HG03139 (cell line): ENCODE data around the gene IFNA13.
"Not testable (repeated sequence)": the region's sequence is repeated elsewhere in the genome, so short reads cannot be mapped to it uniquely, and the experiment has no call there.

ENCODE experiments used
- ATAC-seq: cut with Tn5 transposase; IDR thresholded peaks from one replicate; pipeline ENCODE4 v1.9.1; 2021; ENCODE audit not compliant: unreplicated experiment

IFNA13 gene

GRCh38 chr9:21367957-21368356, at the start of gene IFNA13:
Gene IFNA13 (minus strand): TSS chr9:21368057. CDS start chr9:21368010, 47 bp downstream.
- no peak for ATAC-seq

- no peak for ATAC-seq
These were observed 47.8 kb upstream of the IFNA13 start for GRCh38 chr9:21415493-21416267.

GRCh38 chr9:21414220-21414940, 46.5 kb upstream of the IFNA13 start:
- ATAC-seq = no peak

- ATAC-seq = no peak
These were observed 45.8 kb upstream of the IFNA13 start for GRCh38 chr9:21413624-21414023.

GRCh38 chr9:21413151-21413550, 45.3 kb upstream of the IFNA13 start:
- ATAC-seq = no peak

GRCh38 chr9:21412107-21412506, 44.2 kb upstream of the IFNA13 start:
- no peak for ATAC-seq

- no peak for ATAC-seq
These were observed 41.0 kb upstream of the IFNA13 start, which contains the start of gene IFNA8 for GRCh38 chr9:21408817-21409216. Gene IFNA8 (plus strand): TSS chr9:21409117. CDS start chr9:21409177, 60 bp downstream.

- no peak for ATAC-seq
These were observed 36.3 kb upstream of the IFNA13 start for GRCh38 chr9:21404146-21404545.

- ATAC-seq = no peak
These were observed 34.8 kb upstream of the IFNA13 start for GRCh38 chr9:21402386-21403251.

GRCh38 chr9:21399956-21400355, 32.1 kb upstream of the IFNA13 start:
- no peak for ATAC-seq

GRCh38 chr9:21398955-21399489, 31.2 kb upstream of the IFNA13 start:
- no peak for ATAC-seq

- peak; percentile 59 for ATAC-seq
These were observed 28.2 kb upstream of the IFNA13 start for GRCh38 chr9:21395778-21396717.

- peak; percentile 80 for ATAC-seq
These were observed 24.4 kb upstream of the IFNA13 start for GRCh38 chr9:21392270-21392669.

GRCh38 chr9:21385131-21385670, 17.3 kb upstream of the IFNA13 start, which contains the start of gene IFNA2:
Gene IFNA2 (minus strand): TSS chr9:21385398. CDS start chr9:21385329, 69 bp downstream.
- no peak for ATAC-seq

- ATAC-seq = no peak
These were observed 15.8 kb upstream of the IFNA13 start for GRCh38 chr9:21383627-21384026.

GRCh38 chr9:21381448-21382339, 13.8 kb upstream of the IFNA13 start:
- peak; percentile 96 for ATAC-seq

GRCh38 chr9:21371467-21371866, 3.6 kb upstream of the IFNA13 start:
- ATAC-seq = not testable (repeated sequence)

GRCh38 chr9:21367169-21367568, 688 bp downstream of the IFNA13 start:
- ATAC-seq = peak; percentile 64
